GM19240 (cell line): ENCODE data around the gene C2orf69.

Experiments
- DNase-seq: peaks from one replicate; pipeline ENCODE4 v3.0.0; 2011; ENCODE audit warnings: low spot score; ENCODE audit not compliant: insufficient read length

The C2orf69 gene

GRCh38 chr2:199966976-199967375, 55.9 kb downstream of the C2orf69 start:
- no peak for DNase-seq

GRCh38 chr2:199968126-199968525, 57.0 kb downstream of the C2orf69 start:
- DNase-seq, result no peak

DNA sequence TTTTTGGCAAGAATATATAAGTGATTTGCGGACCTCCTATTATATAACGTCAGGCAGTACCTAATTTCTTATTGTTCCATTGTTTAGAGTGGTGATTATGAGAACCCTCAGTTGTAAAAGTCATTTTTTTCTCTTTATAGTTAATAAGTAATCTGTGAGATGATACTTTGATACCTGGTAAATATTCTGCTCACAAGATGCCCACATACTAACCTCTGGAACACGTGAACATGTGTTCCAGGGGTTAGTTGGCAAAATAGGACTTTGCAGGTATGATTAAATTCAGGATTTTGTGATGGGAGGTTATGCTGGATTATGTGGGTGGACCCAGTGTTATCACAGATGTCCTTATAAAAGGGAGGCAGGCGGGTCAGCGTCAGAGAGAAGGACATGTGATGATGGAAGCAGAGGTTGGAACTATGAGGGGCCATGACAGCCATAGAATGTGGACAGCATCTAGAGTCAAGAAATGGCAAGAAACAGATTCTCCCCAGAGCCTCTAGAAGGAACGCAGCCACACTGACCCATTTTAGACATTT, 61.1 kb downstream of the C2orf69 start:
- no peak for DNase-seq

DNA sequence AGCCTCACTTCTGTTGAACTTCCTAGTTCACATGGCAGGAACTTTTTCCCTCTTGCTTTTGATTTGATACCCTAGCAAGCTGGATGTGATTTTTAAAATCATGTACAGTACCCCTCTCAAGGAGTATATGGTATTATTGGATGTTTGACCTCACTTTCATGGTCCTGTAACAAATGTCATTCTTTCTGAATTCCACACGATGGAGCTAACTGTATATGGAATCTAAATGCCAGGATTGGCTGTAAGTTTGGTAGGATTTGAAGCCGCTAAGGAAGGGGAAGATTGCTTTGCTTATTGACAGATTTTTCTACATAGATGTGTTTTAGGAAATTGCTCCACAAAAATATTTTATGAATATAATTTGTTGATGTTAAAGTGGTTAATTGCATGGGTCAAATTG, 62.6 kb downstream of the C2orf69 start:
- no peak for DNase-seq

- DNase-seq, result no peak
Measured at GRCh38 chr2:199975273-199975895, 64.3 kb downstream of the C2orf69 start.
